ENCODE measurements around the gene OXGR1. TPM values are rescaled to one million over a fixed set of nuclear protein-coding genes. Genes with fewer than 3 reads are reported as not detected.
"Not testable (repeated sequence)": the region's sequence is repeated elsewhere in the genome, so short reads cannot be mapped to it uniquely, and the experiment has no call there.

OXGR1 gene
- total and polyA plus RNA-seq, 9 of the 15 experiments (the other 6 are each of a cell fraction or from before 2014, with no cell fraction given) = 0.03 TPM; not detected in 8

GRCh38 chr13:96979861-96980260 is 14.4 kb downstream of the OXGR1 start:
- H3K9ac ChIP-seq (ENCODE audit: insufficient read depth in 1 of 2, low read depth in 2 of 2, low read length in 2 of 2); CTCF ChIA-PET (ENCODE audit: low intra/inter-chr PET ratio); H3K27me3 ChIP-seq (ENCODE audit: control insufficient read depth in 2 of 2, insufficient read depth in 2 of 2, low read length in 2 of 2); H2AFZ ChIP-seq (ENCODE audit: low read depth, low read length); H3K9me3 ChIP-seq (replicated peaks; ENCODE audit: control insufficient read depth, insufficient read depth, low read depth, low read length); H3K79me2 ChIP-seq (ENCODE audit: control insufficient read depth, insufficient read depth, low read length); H3K9me1 ChIP-seq (ENCODE audit: control insufficient read depth, insufficient read depth, low read length); POLR2A ChIA-PET; intact Hi-C loops (cut with micrococcal nuclease); H3K27ac ChIP-seq (ENCODE audit: extremely low read depth, low read depth, low read length); BruUV-seq (replicated peaks); ATAC-seq; in situ Hi-C loops (cut with MboI); FAIRE-seq; H3K4me1 ChIP-seq (replicated peaks in 1 of 2; ENCODE audit: control insufficient read depth in 2 of 2, insufficient read depth in 2 of 2, low read length in 2 of 2); DNase-seq (ENCODE audit: extremely low read depth in 1 of 4, low spot score in 3 of 4); H3K4me3 ChIP-seq; H3K4me2 ChIP-seq (ENCODE audit: insufficient read depth, low read length); H4K20me1 ChIP-seq (replicated peaks; ENCODE audit: control insufficient read depth, insufficient read depth, low read length); H3K36me3 ChIP-seq (ENCODE audit: control insufficient read depth, insufficient read depth, low read length): not testable (repeated sequence)
- no CpG with 5 or more reads among the region's 1 CpG for WGBS (ENCODE audit: insufficient coverage, low coverage, missing lambda C conversion rate)
- TF ChIP-seq ZNF146 (CRISPR knock-in tag; IDR thresholded peaks at IDR 0.05; ENCODE audit: unreplicated experiment) = peak; percentile 32

GRCh38 chr13:96968027-96968426 is 26.2 kb downstream of the OXGR1 start:
- H3K9me3 ChIP-seq (replicated peaks; ENCODE audit: control insufficient read depth, insufficient read depth, low read depth, low read length) = no peaks in the 10 kb centered on the region
- H4K20me1 ChIP-seq (replicated peaks; ENCODE audit: control insufficient read depth, insufficient read depth, low read length) = no peaks in the 10 kb centered on the region
- CTCF ChIA-PET (ENCODE audit: low intra/inter-chr PET ratio) = interaction anchor here (0.6 to 0.7 kb wide), 2 partner anchors 693 to 827 kb away, joined by 3 to 5 read pairs; no protein-coding TSS in a partner anchor
- TF ChIP-seq BHLHE40 (IDR thresholded peaks at IDR 0.05; ENCODE audit: low read length) (no peak), CC2D1A (IDR thresholded peaks at IDR 0.05) (no peak), SMAD3 (CRISPR knock-in tag; conservative IDR thresholded peaks at IDR 0.05) (no peak), SFPQ (IDR thresholded peaks at IDR 0.05; ENCODE audit: low read depth, low read length) (no peak)
- POLR2A ChIA-PET = interaction anchor here (0.6 kb wide), 1 partner anchor 493 kb away, joined by 3 read pairs; no protein-coding TSS in a partner anchor
- intact Hi-C loops (cut with micrococcal nuclease) = loop anchor here (5.0 to 10.0 kb wide), 4 partner anchors 146 to 1343 kb away; no protein-coding TSS in a partner anchor
- no peaks in the 10 kb centered on the region for H3K9me1 ChIP-seq (ENCODE audit: control insufficient read depth, insufficient read depth, low read length)
- no peak overlapping the region for H2AFZ ChIP-seq (ENCODE audit: low read depth, low read length)
- no TSS peak for BruUV-seq (replicated peaks)
- no peak overlapping the region for H3K4me3 ChIP-seq
- no peaks in the 10 kb centered on the region for H3K4me1 ChIP-seq (replicated peaks in 1 of 2; ENCODE audit: control insufficient read depth in 2 of 2, insufficient read depth in 2 of 2, low read length in 2 of 2)
- no peaks in the 10 kb centered on the region for H3K27me3 ChIP-seq (ENCODE audit: control insufficient read depth in 2 of 2, insufficient read depth in 2 of 2, low read length in 2 of 2)
- H3K79me2 ChIP-seq (ENCODE audit: control insufficient read depth, insufficient read depth, low read length) = no peaks in the 10 kb centered on the region
- ATAC-seq = no peak
- H3K27ac ChIP-seq (ENCODE audit: extremely low read depth, low read depth, low read length) = no peak overlapping the region
- no peak for DNase-seq (ENCODE audit: extremely low read depth in 1 of 4, low spot score in 3 of 4)
- 0% methylated on average over 2 of the region's 2 CpGs for WGBS (ENCODE audit: insufficient coverage, low coverage, missing lambda C conversion rate)
- FAIRE-seq = no peak
- H3K4me2 ChIP-seq (ENCODE audit: insufficient read depth, low read length) = no peak overlapping the region
- no peak overlapping the region for H3K9ac ChIP-seq (ENCODE audit: insufficient read depth in 1 of 2, low read depth in 2 of 2, low read length in 2 of 2)
- in situ Hi-C loops (cut with MboI) = loop anchor here (25.0 kb wide), 1 partner anchor 1456 kb away; no protein-coding TSS in a partner anchor
- H3K36me3 ChIP-seq (ENCODE audit: control insufficient read depth, insufficient read depth, low read length) = no peaks in the 10 kb centered on the region

Data from K562 (cell line).